Measurements from ENCODE around the gene TRAF1.

DNA sequence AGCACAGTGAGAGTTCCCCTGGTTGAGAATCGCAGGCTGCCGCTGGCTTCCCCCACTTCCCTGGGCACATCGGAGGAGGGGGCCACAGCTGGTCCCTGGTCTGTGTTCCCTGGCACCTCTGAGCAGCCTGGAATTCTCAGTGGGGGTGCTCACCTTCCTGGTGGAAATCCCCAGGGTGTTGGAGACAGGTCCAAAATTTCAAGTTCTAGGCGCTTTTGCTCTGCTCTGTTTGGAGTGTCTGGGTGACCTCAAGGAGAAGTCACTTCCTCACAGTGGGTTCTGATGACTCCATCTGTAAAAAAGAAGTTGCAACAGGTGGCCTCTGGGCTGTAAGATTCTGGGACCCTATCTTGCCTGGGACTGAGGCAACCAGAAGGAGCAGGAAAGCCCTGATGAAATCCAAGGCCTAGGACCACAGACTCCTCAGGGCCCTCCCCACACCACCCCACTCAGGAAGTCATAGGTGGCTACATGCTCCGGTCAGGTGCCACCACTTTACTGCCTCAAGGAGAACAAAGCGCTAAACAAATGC, at the start of gene TRAF1:
- TF ChIP-seq, protein P1, sequence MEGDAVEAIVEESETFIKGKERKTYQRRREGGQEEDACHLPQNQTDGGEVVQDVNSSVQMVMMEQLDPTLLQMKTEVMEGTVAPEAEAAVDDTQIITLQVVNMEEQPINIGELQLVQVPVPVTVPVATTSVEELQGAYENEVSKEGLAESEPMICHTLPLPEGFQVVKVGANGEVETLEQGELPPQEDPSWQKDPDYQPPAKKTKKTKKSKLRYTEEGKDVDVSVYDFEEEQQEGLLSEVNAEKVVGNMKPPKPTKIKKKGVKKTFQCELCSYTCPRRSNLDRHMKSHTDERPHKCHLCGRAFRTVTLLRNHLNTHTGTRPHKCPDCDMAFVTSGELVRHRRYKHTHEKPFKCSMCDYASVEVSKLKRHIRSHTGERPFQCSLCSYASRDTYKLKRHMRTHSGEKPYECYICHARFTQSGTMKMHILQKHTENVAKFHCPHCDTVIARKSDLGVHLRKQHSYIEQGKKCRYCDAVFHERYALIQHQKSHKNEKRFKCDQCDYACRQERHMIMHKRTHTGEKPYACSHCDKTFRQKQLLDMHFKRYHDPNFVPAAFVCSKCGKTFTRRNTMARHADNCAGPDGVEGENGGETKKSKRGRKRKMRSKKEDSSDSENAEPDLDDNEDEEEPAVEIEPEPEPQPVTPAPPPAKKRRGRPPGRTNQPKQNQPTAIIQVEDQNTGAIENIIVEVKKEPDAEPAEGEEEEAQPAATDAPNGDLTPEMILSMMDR (IDR thresholded peaks at IDR 0.05; ENCODE audit: low read depth, low read length) = no peak
- TF ChIP-seq POLR2A (IDR thresholded peaks at IDR 0.05; ENCODE audit: extremely low read depth, insufficient read length) (no peak), MYC (IDR thresholded peaks at IDR 0.05; ENCODE audit: low read depth, low read length) (no peak)

Measured in NB4 (cell line).